Stimulated activated CD8-positive, alpha-beta memory T cell treated with anti-CD3 and anti-CD28 coated beads, Interleukin-15, amount 100 ng/mL, for 48 hours (primary cell): ENCODE data around the gene ZNF473.
"Not testable (repeated sequence)": the region's sequence is repeated elsewhere in the genome, so short reads cannot be mapped to it uniquely, and the experiment has no call there.

Experiments used
- DNase-seq, 2 donors: peaks; one replicate each; pipeline ENCODE4 v3.0.0-alpha.2; 2020; ENCODE audit warnings: low read depth in 2 of 2

ZNF473 gene

DNA sequence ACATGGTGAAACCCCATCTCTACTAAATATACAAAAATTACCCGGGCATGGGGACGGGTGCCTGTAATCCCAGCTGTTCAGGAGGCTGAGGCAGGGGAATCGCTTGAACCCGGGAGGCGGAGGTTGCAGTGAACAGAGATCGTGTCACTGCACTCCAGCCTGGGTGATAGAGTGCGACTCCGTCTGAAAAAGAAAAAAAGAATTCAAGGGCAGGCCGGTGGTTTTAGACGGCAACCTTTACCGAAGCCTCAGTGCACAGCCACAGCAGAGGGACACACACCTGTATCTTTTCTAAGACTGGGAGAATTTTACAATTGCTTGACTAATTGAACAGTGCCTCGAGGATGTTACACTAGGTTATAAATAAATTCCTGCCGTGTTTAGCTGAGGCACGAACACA, 73.9 kb downstream of the ZNF473 start:
- not testable (repeated sequence) for DNase-seq

DNA sequence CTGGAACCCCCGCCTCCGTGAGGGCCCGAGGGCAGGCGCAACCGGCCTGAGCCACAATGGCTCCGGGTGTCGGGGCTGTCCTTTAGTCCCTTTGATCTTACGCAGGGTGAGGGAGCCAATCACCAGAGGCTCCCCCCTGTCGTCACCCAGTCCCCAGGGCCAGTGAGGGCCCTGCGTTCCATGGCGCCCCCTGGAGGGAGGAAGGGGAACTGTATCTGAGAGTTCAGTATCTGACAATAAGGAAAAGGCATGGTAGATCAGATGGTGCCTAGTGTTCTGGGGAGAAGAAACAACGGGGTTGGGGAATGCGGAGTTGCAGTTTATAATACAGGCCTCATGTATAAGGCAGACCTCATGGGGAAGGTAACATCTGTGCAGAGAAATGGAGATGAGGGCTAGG, 75.1 kb downstream of the ZNF473 start:
- DNase-seq: not testable (repeated sequence)
